PC-9 (cell line): ENCODE results near the gene ATXN7. TPM values are rescaled to one million over a fixed set of nuclear protein-coding genes. Genes with fewer than 3 reads are reported as not detected.

Experiments used
- BruUV-seq: library from RNA; stranded (reverse); fragments of 400-500 nt; replicated peaks from 2 replicates; lab custom pipeline; 2021; lab: Mats Ljungman, UMichigan
- CTCF ChIA-PET: fragments of 300-600 bp; sonication (Branson Sonifier 250); formaldehyde crosslinking; loops from one replicate; lab custom pipeline; 2022; ENCODE audit warnings: antibody characterized with exemption; lab: Charles Lee
- POLR2A ChIA-PET: fragments of 300-600 bp; sonication (Branson Sonifier 250); formaldehyde crosslinking; loops from one replicate; lab custom pipeline; 2022; ENCODE audit warnings: antibody characterized with exemption; ENCODE audit not compliant: unreplicated experiment; lab: Charles Lee
- DNase-seq, 2 experiments: peaks; one replicate each; pipeline versions ENCODE4 v3.0.0 to v3.0.0-alpha.2; 2015 to 2022; ENCODE audit warnings: mixed read lengths in 1 of 2
- H2AFZ ChIP-seq: fragments of 200-600 bp; sonication (generic); 2 replicates; pipeline ENCODE4 v1.8.1; 2017; ENCODE audit warnings: antibody characterized with exemption
- H3F3A ChIP-seq: fragments of 200-600 bp; sonication (generic); 2 replicates; pipeline ENCODE4 v1.8.1; 2017; ENCODE audit warnings: antibody characterized with exemption, mild to moderate bottlenecking, low read depth; ENCODE audit not compliant: insufficient read depth
- H3K27ac ChIP-seq: fragments of 200-600 bp; sonication (generic); 2 replicates; pipeline ENCODE4 v1.6.1; 2016; ENCODE audit warnings: mixed run types
- H3K27me3 ChIP-seq: fragments of 200-600 bp; sonication (generic); 2 replicates; pipeline ENCODE4 v1.6.1; 2016; ENCODE audit warnings: low read depth, mixed run types; ENCODE audit not compliant: insufficient read depth
- H3K36me3 ChIP-seq: fragments of 200-600 bp; sonication (generic); 2 replicates; pipeline ENCODE4 v1.6.1; 2016; ENCODE audit warnings: low read depth, mixed run types
- H3K4me1 ChIP-seq: fragments of 200-600 bp; sonication (generic); replicated peaks from 2 replicates; pipeline ENCODE4 v1.6.1; 2016; ENCODE audit warnings: mixed run types; ENCODE audit not compliant: insufficient read depth
- H3K4me2 ChIP-seq: fragments of 200-600 bp; sonication (generic); 2 replicates; pipeline ENCODE4 v1.6.1; 2017; ENCODE audit warnings: mixed run types
- H3K4me3 ChIP-seq: fragments of 200-600 bp; sonication (generic); 2 replicates; pipeline ENCODE4 v1.6.1; 2016; ENCODE audit warnings: mixed run types
- H3K79me2 ChIP-seq: fragments of 200-600 bp; sonication (generic); 2 replicates; pipeline ENCODE4 v1.6.1; 2017; ENCODE audit warnings: low read depth, mixed run types
- H3K9me2 ChIP-seq: fragments of 200-600 bp; sonication (generic); 2 replicates; pipeline ENCODE4 v1.8.1; 2017; ENCODE audit warnings: mild to moderate bottlenecking; ENCODE audit not compliant: insufficient read depth
- H3K9me3 ChIP-seq: fragments of 200-600 bp; sonication (generic); 2 replicates; pipeline ENCODE4 v1.8.1; 2016; ENCODE audit warnings: low read depth; ENCODE audit not compliant: insufficient read depth
- H4K20me1 ChIP-seq: fragments of 200-600 bp; sonication (generic); 2 replicates; pipeline ENCODE4 v1.8.1; 2017; ENCODE audit not compliant: insufficient read depth
- CTCF ChIP-seq: fragments of 200-600 bp; sonication (generic); conservative IDR thresholded peaks from 2 replicates; pipeline ENCODE4 v1.6.1; 2017; ENCODE audit warnings: mixed run types, antibody characterized with exemption, mild to moderate bottlenecking, moderate library complexity
- EZH2 ChIP-seq: fragments of 200-600 bp; sonication (generic); IDR thresholded peaks from 2 replicates; pipeline ENCODE4 v1.8.0; 2017; ENCODE audit warnings: antibody characterized with exemption, low read depth
- intact Hi-C: fragments of 100-400 bp; cut with micrococcal nuclease; formaldehyde crosslinking; loops from one replicate; pipeline ENCODE4 v1.10.0; 2022; ENCODE audit not compliant: unreplicated experiment
- total RNA-seq: library from RNA; stranded (reverse); gene quantifications from 2 replicates; pipeline ENCODE4 v1.2.3, GENCODE V29; 2021

Gene ATXN7
- total RNA-seq, 1 experiment from 2014 or later: 27.7 TPM

GRCh38 chr3:64016941-64017620 lies 153.4 kb downstream of the ATXN7 start:
- Histone ChIP-seq H3K4me1 (peaks cover 4% of the 10 kb centered on the region), H3K36me3 (peaks cover 14% of the 10 kb centered on the region; the same call in 1 of the 2 replicates), H3K9me2 (no peaks in the 10 kb centered on the region), H2AFZ (no peak overlapping the region), H3K79me2 (peaks cover 12% of the 10 kb centered on the region), H3K9me3 (no peaks in the 10 kb centered on the region), H3F3A (peaks cover 5% of the 10 kb centered on the region; the same call in 1 of the 2 replicates), H3K4me2 (no peak overlapping the region), H4K20me1 (peaks cover 13% of the 10 kb centered on the region; the same call in 1 of the 2 replicates), H3K4me3 (no peak overlapping the region), H3K27ac (no peak overlapping the region), H3K27me3 (no peaks in the 10 kb centered on the region)
- no peak for TF ChIP-seq CTCF
- TF ChIP-seq EZH2: no peak
- no TSS peak for BruUV-seq
- intact Hi-C loops: no loop called here
- CTCF ChIA-PET: no interaction called here
- no peak for DNase-seq
- POLR2A ChIA-PET: no interaction called here

DNA sequence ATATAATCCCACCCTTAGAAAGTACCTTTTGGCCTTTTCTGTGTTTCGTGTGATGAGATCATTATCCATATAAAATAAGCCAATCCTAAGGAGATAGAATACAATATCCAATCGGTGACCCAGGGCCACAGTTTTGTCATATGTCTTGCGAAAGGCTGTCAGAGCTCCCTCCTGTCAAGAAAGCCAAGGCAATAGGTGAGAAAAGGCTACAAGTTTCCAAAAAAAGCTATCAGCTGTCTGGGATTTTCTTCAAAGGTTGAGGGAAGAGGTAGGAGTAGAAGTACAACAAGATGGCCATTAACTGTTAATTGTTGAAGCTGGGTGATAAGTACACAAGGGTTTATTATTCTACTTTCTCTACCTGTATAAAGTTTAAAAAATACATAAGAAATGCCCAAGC lies 155.6 kb downstream of the ATXN7 start:
- POLR2A ChIA-PET: no interaction called here
- intact Hi-C loops: no loop called here
- no peak for TF ChIP-seq CTCF
- no peak for TF ChIP-seq EZH2

GRCh38 chr3:64019879-64020278 lies 156.2 kb downstream of the ATXN7 start:
- Histone ChIP-seq H3K36me3 (no peaks in the 10 kb centered on the region; the same call in 1 of the 2 replicates), H3K9me2 (no peaks in the 10 kb centered on the region), H3K27ac (no peak overlapping the region), H3K79me2 (peaks cover 24% of the 10 kb centered on the region), H3K4me1 (peaks cover 7% of the 10 kb centered on the region), H2AFZ (no peak overlapping the region), H3K9me3 (no peaks in the 10 kb centered on the region), H4K20me1 (peaks cover 5% of the 10 kb centered on the region; the same call in 1 of the 2 replicates), H3K4me3 (no peak overlapping the region), H3F3A (peaks cover 5% of the 10 kb centered on the region; the same call in 1 of the 2 replicates), H3K27me3 (no peaks in the 10 kb centered on the region), H3K4me2 (no peak overlapping the region)
- POLR2A ChIA-PET: no interaction called here
- intact Hi-C loops: no loop called here
- TF ChIP-seq EZH2: no peak
- no peak for TF ChIP-seq CTCF
- BruUV-seq: no TSS peak
- CTCF ChIA-PET: no interaction called here
- no peak for DNase-seq

More for the DNA sequence above, 155.6 kb downstream of the ATXN7 start:
- Histone ChIP-seq H3K9me3 (no peaks in the 10 kb centered on the region), H3K4me3 (no peak overlapping the region), H3K27ac (no peak overlapping the region), H3K4me2 (no peak overlapping the region), H3K9me2 (no peaks in the 10 kb centered on the region), H3K4me1 (peaks cover 7% of the 10 kb centered on the region), H3K27me3 (no peaks in the 10 kb centered on the region), H3F3A (peaks cover 5% of the 10 kb centered on the region; the same call in 1 of the 2 replicates), H4K20me1 (peaks cover 5% of the 10 kb centered on the region; the same call in 1 of the 2 replicates), H3K79me2 (peaks cover 24% of the 10 kb centered on the region), H2AFZ (no peak overlapping the region), H3K36me3 (no peaks in the 10 kb centered on the region; the same call in 1 of the 2 replicates)
- BruUV-seq: no TSS peak
- CTCF ChIA-PET: no interaction called here
- DNase-seq: no peak
